ENCODE measurements around the gene HIVEP3. TPM values are rescaled to one million over a fixed set of nuclear protein-coding genes. Genes with fewer than 3 reads are reported as not detected.

HIVEP3 gene
- total and polyA plus RNA-seq, 11 donors = 3.2 to 11.9 (median 5.0) TPM

DNA sequence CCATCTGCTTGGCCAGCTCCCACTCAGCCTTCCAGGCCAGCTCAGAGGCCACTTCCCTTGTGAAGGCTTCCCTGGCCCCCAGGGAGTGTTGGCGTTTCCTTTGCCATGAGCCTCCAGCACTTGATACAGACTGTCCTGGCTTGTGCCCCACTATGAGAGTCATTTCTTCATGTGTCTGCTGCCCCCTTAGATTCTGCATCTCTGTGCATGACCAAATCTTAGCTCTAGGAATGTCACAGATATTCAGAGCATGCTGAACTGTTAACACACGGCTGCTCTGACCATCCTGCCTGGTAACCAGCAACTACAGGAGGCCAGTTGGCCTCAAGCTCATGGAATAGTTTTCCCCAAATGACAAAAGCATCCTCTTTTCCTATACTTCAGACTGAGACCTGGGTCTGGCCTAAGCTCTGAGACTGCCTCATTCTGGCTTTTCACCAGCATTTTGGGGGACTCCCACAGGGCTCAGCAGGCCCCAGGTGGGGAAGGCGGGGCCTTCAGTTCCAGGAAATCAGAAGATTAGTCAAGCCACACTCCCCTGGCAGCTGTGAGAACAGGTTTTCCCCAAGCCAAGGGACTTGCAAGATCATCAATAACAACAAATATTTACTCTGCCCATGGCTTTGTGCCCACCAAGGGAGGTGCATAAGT is 251.6 kb downstream of the HIVEP3 start:
- no peak overlapping the region for H3K4me3 ChIP-seq
- no peaks in the 10 kb centered on the region for H3K27me3 ChIP-seq
- TF ChIP-seq POLR2A (IDR thresholded peaks at IDR 0.05) = no peak
- TF ChIP-seq, protein P1, sequence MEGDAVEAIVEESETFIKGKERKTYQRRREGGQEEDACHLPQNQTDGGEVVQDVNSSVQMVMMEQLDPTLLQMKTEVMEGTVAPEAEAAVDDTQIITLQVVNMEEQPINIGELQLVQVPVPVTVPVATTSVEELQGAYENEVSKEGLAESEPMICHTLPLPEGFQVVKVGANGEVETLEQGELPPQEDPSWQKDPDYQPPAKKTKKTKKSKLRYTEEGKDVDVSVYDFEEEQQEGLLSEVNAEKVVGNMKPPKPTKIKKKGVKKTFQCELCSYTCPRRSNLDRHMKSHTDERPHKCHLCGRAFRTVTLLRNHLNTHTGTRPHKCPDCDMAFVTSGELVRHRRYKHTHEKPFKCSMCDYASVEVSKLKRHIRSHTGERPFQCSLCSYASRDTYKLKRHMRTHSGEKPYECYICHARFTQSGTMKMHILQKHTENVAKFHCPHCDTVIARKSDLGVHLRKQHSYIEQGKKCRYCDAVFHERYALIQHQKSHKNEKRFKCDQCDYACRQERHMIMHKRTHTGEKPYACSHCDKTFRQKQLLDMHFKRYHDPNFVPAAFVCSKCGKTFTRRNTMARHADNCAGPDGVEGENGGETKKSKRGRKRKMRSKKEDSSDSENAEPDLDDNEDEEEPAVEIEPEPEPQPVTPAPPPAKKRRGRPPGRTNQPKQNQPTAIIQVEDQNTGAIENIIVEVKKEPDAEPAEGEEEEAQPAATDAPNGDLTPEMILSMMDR (IDR thresholded peaks at IDR 0.05) = no peak
- intact Hi-C loops (cut with DNase I) = loop anchor here in 1 of 10 donors (10.0 kb wide), 1 partner anchor 368 kb away; no protein-coding TSS in a partner anchor
- WGBS, 4 donors = 59 to 80% (median 76%) methylated on average over 2 to 3 of the region's 3 CpGs
- no peaks in the 10 kb centered on the region for H3K9me3 ChIP-seq
- ATAC-seq (no peak), DNase-seq (peak in 1 of 5 donors; percentile 20)
- peak overlapping the region in 1 of 12 donors; percentile 33 for H3K27ac ChIP-seq
- peaks cover 0 to 56% (median 11%) of the 10 kb centered on the region in 12 donors for H3K4me1 ChIP-seq
- no peaks in the 10 kb centered on the region for H3K36me3 ChIP-seq

DNA sequence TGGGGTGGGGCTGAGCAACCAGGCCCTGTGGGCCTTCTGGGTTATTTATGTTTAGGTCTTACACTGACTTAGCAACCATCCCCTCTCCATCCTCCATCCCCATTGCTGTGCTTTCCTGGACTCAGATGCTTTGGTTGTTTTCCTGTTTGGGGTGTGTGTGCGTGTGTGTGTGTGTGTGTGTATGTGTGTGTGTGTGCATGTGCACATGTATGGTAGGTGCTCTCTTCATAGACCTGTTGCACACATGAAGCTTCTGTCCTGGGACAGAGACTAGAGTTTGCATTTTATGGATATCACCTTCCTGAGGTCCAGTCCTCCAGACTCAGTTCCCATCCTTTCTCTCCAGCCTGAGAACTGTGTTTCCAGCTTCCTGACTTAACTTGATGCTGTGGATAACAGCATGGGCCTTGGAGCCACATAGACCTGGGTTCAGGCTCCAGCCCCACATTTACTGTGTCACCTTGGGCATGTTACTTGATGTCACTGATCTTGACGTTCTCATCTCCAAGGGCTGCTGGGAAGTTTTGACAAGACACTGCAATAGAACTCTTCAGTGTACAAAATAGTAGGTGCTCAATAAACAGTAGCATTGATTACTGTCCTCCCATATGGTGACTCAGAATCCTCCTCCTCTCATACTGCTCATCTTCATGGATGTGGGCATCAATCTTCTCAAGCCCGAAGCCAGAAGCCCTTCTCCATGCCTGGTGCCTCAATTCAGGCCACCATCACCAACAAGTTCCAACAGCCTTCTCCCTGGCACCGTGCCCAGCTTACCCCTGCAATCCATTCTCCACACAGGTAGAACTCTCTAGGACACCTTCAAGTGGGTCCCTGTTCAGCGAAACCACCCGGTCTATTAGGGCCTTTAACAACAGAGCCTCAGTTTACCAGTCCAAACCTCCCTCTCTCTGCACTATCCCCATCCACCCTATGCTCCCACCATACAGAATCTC is 252.5 kb downstream of the HIVEP3 start:
- intact Hi-C loops (cut with DNase I) = loop anchor here in 1 of 10 donors (10.0 kb wide), 1 partner anchor 369 kb away; no protein-coding TSS in a partner anchor
- DNase-seq (peak in 1 of 5 donors; percentile 11), ATAC-seq (no peak)
- H3K4me3 ChIP-seq = no peak overlapping the region
- H3K27me3 ChIP-seq = no peaks in the 10 kb centered on the region
- 84 to 95% (median 93%) methylated on average over 6 of the region's 6 CpGs for WGBS, 4 donors
- no peaks in the 10 kb centered on the region for H3K36me3 ChIP-seq
- peak overlapping the region in 1 of 12 donors; percentile 33 for H3K27ac ChIP-seq
- TF ChIP-seq, protein P1 (IDR thresholded peaks at IDR 0.05) = no peak
- no peak for TF ChIP-seq POLR2A (IDR thresholded peaks at IDR 0.05)
- H3K9me3 ChIP-seq = no peaks in the 10 kb centered on the region
- H3K4me1 ChIP-seq = peaks cover 0 to 53% (median 17%) of the 10 kb centered on the region in 12 donors

DNA sequence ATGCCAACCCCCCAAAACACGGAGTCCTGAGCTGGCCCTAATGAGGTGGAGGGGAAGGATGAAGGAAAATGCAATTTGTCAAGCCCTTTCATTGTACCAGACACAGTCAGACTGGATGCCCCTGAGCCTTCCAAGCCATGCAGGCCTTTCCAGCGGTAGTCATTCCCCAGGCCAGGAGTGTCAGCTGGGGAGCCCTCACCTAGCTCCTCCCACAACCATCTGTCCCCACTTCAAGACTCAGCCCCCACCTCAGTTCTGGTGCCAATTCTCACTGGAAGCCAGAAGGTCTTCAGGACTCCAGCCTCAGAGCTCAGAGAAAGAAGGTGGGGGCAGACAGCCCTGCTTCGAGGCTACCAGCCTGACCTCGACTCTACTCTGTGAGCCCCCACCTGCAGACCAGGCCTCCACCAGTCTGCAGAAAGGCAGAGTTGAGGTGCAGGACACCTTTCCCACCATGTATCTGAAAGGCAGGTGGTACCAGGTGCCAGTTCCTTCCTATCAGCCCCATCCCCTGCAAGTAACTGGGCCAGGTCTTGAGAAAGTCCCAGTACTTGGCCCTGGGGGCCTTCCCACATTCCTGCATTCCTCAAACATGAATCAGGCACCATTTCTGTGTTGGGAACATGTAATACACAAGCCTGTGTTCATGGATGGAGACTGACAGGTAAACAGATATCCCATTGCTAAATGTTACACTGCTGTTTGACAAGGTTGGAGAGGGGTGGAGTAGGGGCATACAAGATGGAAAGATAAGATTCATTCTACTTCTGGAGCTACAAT is 253.7 kb downstream of the HIVEP3 start:
- H3K27me3 ChIP-seq = no peaks in the 10 kb centered on the region
- 79 to 88% (median 80%) methylated on average over 2 to 4 of the region's 4 CpGs for WGBS, 4 donors
- TF ChIP-seq, protein P1 (IDR thresholded peaks at IDR 0.05) = no peak
- TF ChIP-seq POLR2A (IDR thresholded peaks at IDR 0.05) = no peak
- H3K4me3 ChIP-seq = no peak overlapping the region
- no peaks in the 10 kb centered on the region for H3K36me3 ChIP-seq
- no peaks in the 10 kb centered on the region for H3K9me3 ChIP-seq
- peak overlapping the region in 1 of 12 donors; percentile 10 for H3K27ac ChIP-seq
- ATAC-seq = no peak
- intact Hi-C loops (cut with DNase I) = loop anchor here in 2 of 10 donors (5.0 to 10.0 kb wide), 3 partner anchors 57 to 370 kb away; no protein-coding TSS in a partner anchor
- H3K4me1 ChIP-seq = peaks cover 0 to 54% (median 19%) of the 10 kb centered on the region in 12 donors
- DNase-seq = no peak

Data from heart left ventricle (tissue), 16 donors.